ENCODE data around the gene TSTD2. TPM values are rescaled to one million over a fixed set of nuclear protein-coding genes. Genes with fewer than 3 reads are reported as not detected.

The TSTD2 gene
- total RNA-seq, 1 experiment from 2014 or later = 29.7 TPM

GRCh38 chr9:97555164-97555563 lies 78.0 kb downstream of the TSTD2 start:
- H3K27ac ChIP-seq (ENCODE audit: low read depth, low read length, poor library complexity, severe bottlenecking) = no peak overlapping the region
- no peaks in the 10 kb centered on the region for H3K9me3 ChIP-seq (ENCODE audit: low read depth, low read length, poor library complexity, severe bottlenecking)
- H3K36me3 ChIP-seq (ENCODE audit: insufficient read depth, low read length, poor library complexity, severe bottlenecking) = no peaks in the 10 kb centered on the region
- peak; percentile 43 for DNase-seq (ENCODE audit: low spot score)
- no peak for TF ChIP-seq CTCF (conservative IDR thresholded peaks at IDR 0.05; ENCODE audit: low read depth, low read length)
- no peak for TF ChIP-seq EZH2 (IDR thresholded peaks at IDR 0.05; ENCODE audit: borderline replicate concordance, low read depth, low read length, poor library complexity, severe bottlenecking)
- ChIA-PET CTCF (no interaction called here), POLR2A (ENCODE audit: low non-redundant PET) (no interaction called here)
- no TSS peak for BruUV-seq (replicated peaks)
- no peaks in the 10 kb centered on the region for H3K4me1 ChIP-seq (ENCODE audit: insufficient read depth, low read length, poor library complexity, severe bottlenecking)
- H3K4me3 ChIP-seq (ENCODE audit: low read depth, low read length, poor library complexity, severe bottlenecking) = no peak overlapping the region
- intact Hi-C loops (cut with micrococcal nuclease; ENCODE audit: unreplicated experiment) = no loop called here
- H3K27me3 ChIP-seq (replicated peaks; ENCODE audit: insufficient read depth, low read depth, low read length, poor library complexity) = peaks cover 7% of the 10 kb centered on the region

- Histone ChIP-seq H3K36me3 (ENCODE audit: insufficient read depth, low read length, poor library complexity, severe bottlenecking) (no peaks in the 10 kb centered on the region), H3K4me1 (ENCODE audit: insufficient read depth, low read length, poor library complexity, severe bottlenecking) (no peaks in the 10 kb centered on the region), H3K27ac (ENCODE audit: low read depth, low read length, poor library complexity, severe bottlenecking) (no peak overlapping the region), H3K27me3 (replicated peaks; ENCODE audit: insufficient read depth, low read depth, low read length, poor library complexity) (peaks cover 7% of the 10 kb centered on the region), H3K9me3 (ENCODE audit: low read depth, low read length, poor library complexity, severe bottlenecking) (no peaks in the 10 kb centered on the region), H3K4me3 (ENCODE audit: low read depth, low read length, poor library complexity, severe bottlenecking) (no peak overlapping the region)
- intact Hi-C loops (cut with micrococcal nuclease; ENCODE audit: unreplicated experiment) = no loop called here
- no TSS peak for BruUV-seq (replicated peaks)
- ChIA-PET POLR2A (ENCODE audit: low non-redundant PET) (no interaction called here), CTCF (no interaction called here)
- no peak for DNase-seq (ENCODE audit: low spot score)
- TF ChIP-seq CTCF (conservative IDR thresholded peaks at IDR 0.05; ENCODE audit: low read depth, low read length) (no peak), EZH2 (IDR thresholded peaks at IDR 0.05; ENCODE audit: borderline replicate concordance, low read depth, low read length, poor library complexity, severe bottlenecking) (no peak)
Observed at GRCh38 chr9:97554566-97555075, 78.5 kb downstream of the TSTD2 start.

GRCh38 chr9:97553841-97554240 lies 79.3 kb downstream of the TSTD2 start:
- POLR2A ChIA-PET (ENCODE audit: low non-redundant PET) = no interaction called here
- Histone ChIP-seq H3K4me1 (ENCODE audit: insufficient read depth, low read length, poor library complexity, severe bottlenecking) (no peaks in the 10 kb centered on the region), H3K27me3 (replicated peaks; ENCODE audit: insufficient read depth, low read depth, low read length, poor library complexity) (peaks cover 7% of the 10 kb centered on the region), H3K27ac (ENCODE audit: low read depth, low read length, poor library complexity, severe bottlenecking) (no peak overlapping the region), H3K4me3 (ENCODE audit: low read depth, low read length, poor library complexity, severe bottlenecking) (no peak overlapping the region), H3K36me3 (ENCODE audit: insufficient read depth, low read length, poor library complexity, severe bottlenecking) (no peaks in the 10 kb centered on the region), H3K9me3 (ENCODE audit: low read depth, low read length, poor library complexity, severe bottlenecking) (no peaks in the 10 kb centered on the region)
- CTCF ChIA-PET = no interaction called here
- DNase-seq (ENCODE audit: low spot score) = no peak
- intact Hi-C loops (cut with micrococcal nuclease; ENCODE audit: unreplicated experiment) = no loop called here
- TF ChIP-seq EZH2 (IDR thresholded peaks at IDR 0.05; ENCODE audit: borderline replicate concordance, low read depth, low read length, poor library complexity, severe bottlenecking) (no peak), CTCF (conservative IDR thresholded peaks at IDR 0.05; ENCODE audit: low read depth, low read length) (no peak)
- BruUV-seq (replicated peaks) = no TSS peak

Data from A673 (cell line).